ENCODE results near the gene NUP210.

GRCh38 chr3:13280811-13281506 is 139.2 kb downstream of the NUP210 start:
- TF ChIP-seq CTCF (IDR thresholded peaks at IDR 0.05) (no peak), POLR2A (IDR thresholded peaks at IDR 0.05) (no peak)

Data from lower leg skin (tissue), 3 donors.